ENCODE data around the gene DNAI2.

GRCh38 chr17:74274060-74274708 lies at the start of gene DNAI2:
- TF ChIP-seq CTCF (IDR thresholded peaks at IDR 0.05) (no peak), EP300 (IDR thresholded peaks at IDR 0.05) (no peak)

Measured in upper lobe of left lung (tissue), 4 donors.